HT1080 (cell line): ENCODE results near the gene MTFP1. TPM values are rescaled to one million over a fixed set of nuclear protein-coding genes. Genes with fewer than 3 reads are reported as not detected.
"Not testable (repeated sequence)": the region's sequence is repeated elsewhere in the genome, so short reads cannot be mapped to it uniquely, and the experiment has no call there.

ENCODE experiments used
- DNase-seq: peaks from one replicate; pipeline ENCODE4 v3.0.0-alpha.2; 2015; ENCODE audit warnings: low read depth
- total RNA-seq: library from RNA; depleted of rRNA; stranded (reverse); fragments of >200 nt; shearing (Covaris generic); gene quantifications from 2 replicates; pipeline ENCODE4 v1.2.3, GENCODE V29; 2014

The MTFP1 gene
- total RNA-seq, 1 experiment from 2014 or later = 37.1 TPM

GRCh38 chr22:30401024-30401423 lies 24.5 kb upstream of the MTFP1 start:
- DNase-seq = not testable (repeated sequence)

DNA sequence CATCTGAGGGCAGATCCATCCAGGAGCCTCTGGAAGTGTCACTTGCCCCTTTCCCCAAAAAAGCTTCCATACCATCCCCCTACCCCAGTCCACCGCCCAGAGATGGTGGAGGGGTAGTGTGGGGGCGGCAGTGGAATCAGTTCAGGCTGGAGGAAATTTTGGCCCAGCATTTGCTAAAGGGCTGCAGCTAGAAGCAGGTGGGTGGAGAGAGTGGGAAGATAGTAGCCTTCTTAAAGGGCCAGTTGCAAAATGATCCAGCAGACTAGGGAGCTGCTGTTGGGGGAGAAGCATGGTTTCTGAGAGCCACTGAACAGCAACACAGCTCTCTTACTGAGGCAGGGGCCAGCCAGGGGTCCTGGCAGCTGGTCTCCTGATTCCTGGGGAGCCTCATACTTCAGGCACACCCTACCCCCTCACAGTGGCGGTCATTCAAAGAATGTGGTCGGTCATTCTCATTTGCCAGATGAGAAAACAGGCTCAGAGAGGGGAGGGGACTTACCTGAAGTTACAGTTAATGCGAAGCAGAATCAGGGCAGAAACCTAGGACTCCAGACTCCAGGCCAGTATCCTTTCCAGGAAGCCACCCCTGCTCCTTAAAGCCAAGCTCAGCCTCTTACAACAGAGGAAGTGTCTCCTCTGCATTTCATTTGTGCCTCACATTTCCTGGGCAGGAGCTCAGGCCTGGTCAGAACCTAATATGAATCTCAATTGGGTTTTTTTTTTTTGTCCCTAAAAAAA lies 23.4 kb upstream of the MTFP1 start:
- DNase-seq = no peak

DNA sequence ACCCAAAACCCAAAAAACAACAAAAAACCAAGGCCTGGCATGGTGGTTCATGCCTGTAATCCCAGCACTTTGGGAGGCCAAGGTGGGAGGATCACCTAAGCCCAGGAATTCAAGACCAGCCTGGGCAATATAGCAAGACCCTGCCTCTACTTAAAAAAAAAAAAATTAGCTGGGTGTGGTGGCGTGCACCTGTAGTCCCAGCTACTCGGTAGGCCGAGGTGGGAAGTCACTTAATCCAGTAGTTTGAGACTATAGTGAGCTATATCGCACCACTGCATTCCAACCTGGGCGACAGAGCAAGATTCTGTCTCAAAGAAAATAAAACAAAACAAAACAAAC lies 22.8 kb upstream of the MTFP1 start:
- DNase-seq = not testable (repeated sequence)

DNA sequence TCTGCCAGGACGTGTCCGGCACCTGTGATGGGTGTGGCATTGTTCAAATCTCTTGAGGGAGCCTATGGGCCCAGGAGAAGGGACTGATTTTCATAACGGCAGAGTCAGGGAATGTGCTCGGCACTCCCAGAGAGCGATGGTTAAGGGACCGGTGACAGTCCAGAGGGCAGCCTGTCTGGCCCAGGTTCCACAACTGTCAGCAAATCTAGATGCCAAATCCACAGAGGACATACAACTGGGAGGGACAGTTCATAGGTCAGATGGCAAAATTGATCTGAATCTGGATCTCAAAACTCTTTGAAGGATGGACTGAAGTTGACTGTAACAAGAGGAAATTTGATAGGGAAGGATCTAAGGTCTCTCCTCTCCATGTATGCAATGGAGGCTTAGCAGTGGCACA lies 21.3 kb upstream of the MTFP1 start:
- DNase-seq = no peak

DNA sequence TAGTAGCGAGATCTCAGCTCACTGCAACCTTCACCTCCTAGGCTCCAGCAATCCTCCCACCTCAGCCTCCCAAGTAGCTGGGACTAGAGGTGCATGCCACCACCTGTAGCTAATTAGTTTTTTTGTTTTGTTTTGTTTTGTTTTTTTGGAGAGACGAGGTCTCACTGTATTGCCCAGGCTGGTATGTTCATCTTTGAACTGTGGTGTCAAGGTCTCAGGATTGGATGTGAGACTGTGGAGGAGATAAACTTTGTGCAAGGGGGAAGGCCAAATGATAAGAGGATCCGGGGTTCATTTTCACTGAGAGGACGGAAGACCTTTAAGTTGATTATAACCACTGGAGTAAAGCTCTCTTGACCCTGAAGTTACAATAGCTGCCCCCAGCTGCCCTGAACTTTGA lies 19.8 kb upstream of the MTFP1 start:
- DNase-seq = no peak

GRCh38 chr22:30406400-30406799 lies 19.2 kb upstream of the MTFP1 start:
- no peak for DNase-seq

- peak; percentile 79 for DNase-seq
Observed at GRCh38 chr22:30408388-30409102, 17.0 kb upstream of the MTFP1 start.

DNA sequence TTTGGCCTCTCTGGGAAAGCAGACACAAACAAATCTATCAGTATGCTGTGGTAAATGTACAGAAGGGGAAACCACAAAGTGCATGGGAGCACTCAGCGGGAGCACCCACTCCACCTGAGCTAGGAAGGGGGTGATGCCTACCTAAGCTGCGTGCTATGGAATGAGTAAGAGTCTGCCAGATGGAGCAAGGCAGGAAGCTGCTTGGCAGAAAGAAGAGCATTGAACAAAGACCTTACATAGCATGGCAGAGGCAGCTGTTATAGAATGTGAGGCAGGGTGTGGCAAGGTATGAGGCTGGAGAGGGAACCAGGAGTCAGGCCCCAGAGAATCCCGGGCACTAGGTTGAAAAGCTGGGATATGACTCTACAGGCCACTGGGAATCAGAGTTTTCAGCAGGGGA lies 13.8 kb upstream of the MTFP1 start:
- DNase-seq = peak; percentile 32

GRCh38 chr22:30413001-30413400 lies 12.6 kb upstream of the MTFP1 start:
- no peak for DNase-seq

DNA sequence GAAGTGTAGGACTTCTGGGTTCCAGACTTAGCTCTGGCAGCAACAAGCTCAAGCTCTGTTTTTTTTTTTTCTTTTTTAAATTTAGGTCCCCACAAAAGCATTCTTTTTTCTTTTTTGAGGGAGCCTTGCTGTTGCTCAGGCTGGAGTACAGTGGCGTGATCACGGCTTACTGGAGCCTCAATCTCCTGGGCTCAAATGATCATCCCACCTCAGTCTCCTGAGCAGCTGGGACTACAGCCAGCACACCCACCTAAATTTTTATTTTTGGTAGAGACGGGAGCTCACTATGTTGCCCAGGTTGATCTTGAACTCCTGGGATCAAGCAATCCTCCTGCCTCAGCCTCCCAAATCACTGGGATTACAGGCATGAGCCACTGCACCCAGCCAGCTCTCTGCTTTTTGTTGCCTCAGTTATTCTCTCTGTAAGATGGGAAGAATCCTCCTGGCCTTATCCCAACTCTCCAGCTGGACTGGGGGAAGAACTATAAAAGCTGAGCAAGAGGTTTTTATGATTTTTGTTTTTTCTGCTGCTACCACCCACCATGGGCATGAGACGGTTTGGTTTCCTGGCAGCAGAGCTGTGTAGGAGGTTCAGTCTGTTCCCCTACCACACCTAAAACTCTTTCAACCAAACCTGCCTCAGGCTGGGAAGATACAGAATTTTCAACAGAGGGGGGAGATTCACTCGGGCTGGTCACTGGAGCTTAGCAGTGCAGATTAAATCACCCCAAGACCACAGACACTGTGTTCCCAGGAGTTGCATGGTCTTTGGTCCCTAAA lies 11.6 kb upstream of the MTFP1 start:
- no peak for DNase-seq

DNA sequence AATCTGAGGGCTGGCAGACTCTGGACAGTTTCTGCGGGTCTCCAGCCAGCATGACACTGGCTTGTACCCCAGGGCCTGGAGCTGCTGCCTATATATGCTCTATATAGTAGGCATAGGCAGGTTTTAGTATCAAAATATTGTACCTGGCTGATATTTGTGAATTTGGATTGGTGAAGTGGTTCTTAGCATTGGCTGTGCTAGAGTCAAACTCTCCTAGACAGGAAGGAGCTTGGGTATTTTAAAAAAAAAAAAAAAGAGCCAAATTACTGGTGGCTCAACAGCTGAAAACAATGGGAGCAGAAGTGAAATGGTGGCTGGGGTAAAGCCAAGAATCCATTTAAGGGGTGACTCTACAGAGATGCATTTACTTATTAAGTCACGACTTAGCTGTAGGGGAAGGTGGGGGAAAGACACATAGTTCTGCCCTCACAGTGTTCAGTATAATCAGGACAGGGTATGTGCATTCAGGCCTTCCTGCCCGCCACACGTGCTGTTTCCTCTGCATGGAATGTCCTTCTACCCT lies 11.0 kb upstream of the MTFP1 start:
- no peak for DNase-seq

- no peak for DNase-seq
Observed at GRCh38 chr22:30416403-30416802, 9.2 kb upstream of the MTFP1 start.

GRCh38 chr22:30416837-30417236 lies 8.7 kb upstream of the MTFP1 start:
- no peak for DNase-seq

- DNase-seq = peak; percentile 73
Observed at GRCh38 chr22:30420347-30421125, 5.0 kb upstream of the MTFP1 start.

DNA sequence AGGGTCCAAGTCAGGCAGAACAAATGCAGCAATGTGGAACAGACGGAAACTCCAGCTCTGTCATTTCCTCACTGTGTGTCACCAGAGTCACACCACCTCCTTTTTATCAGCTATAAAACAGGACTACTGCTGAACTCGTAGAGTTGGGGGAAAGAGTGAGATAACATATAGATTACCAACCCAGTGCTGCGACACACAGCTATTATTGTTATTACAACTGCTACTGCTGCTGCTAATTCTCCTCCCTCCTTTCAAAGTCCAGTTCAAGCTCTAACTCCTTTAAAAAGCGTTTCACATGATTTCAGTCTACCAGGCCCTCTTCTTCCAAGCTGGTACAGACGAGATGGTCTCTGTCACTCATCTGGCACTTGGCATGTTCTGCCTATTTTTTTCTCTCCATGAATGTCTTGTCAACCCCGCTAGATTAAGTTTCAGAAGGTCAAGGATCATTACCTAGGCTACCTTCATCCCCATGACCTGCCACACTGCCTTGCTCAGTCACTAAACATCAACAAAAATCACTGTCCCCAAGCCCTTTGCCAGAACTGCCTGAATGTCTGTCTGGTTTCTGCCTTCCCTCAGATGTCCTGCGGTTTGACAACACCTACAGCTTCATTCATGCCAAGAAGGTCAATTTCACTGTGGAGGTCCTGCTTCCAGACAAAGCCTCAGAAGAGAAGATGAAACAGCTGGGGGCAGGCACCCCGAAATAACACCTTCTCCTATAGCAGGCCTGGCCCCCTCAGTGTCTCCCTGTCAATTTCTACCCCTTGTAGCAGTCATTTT lies 3.7 kb upstream of the MTFP1 start:
- DNase-seq = no peak

GRCh38 chr22:30422481-30423300 lies 2.9 kb upstream of the MTFP1 start:
- DNase-seq = peak; percentile 92

DNA sequence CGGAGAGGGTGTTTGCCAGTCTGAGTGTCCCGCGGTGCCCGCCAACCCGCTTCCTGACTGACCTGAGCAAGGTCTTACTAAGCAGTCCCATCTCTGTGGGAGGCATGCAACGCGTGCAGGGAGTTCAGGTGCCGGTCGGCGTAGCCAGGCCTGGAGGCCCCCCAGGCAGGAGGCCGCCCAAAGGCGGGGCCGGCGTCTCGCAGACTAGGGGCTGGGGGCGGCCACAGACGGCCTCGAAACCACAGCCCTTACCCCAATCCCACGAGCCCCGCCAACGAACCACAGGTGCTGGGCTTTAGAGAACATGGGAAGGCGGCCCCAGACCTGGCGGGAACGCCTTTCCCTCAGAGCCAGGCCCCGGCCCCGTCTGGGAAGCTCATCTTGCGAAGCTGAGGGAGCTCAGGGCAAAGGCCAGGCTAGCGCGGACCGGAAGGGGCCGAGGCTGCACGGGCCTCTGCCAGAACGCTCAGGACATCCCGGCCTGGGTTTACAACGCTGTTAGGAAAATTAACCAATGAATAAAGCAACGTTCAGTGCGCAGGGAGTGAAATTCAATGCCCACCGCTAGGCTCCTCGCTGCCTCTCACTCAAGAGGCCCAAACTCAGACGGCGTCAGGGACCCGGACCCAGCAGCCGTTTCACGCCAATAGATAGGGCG lies 2.1 kb upstream of the MTFP1 start:
- no peak for DNase-seq

GRCh38 chr22:30423959-30424533 lies 1.5 kb upstream of the MTFP1 start:
- DNase-seq = peak; percentile 99
